Esophagus muscularis mucosa (tissue), 3 donors: ENCODE results near the gene PRKN.

ENCODE experiments used
- POLR2A ChIP-seq: fragments of 450-650 bp; IDR thresholded peaks from one replicate; pipeline ENCODE4 v1.6.1; 2017; ENCODE audit warnings: antibody characterized with exemption, moderate library complexity, mild to moderate bottlenecking, low read depth
- POLR2AphosphoS5 ChIP-seq, 2 donors: sonication (generic); formaldehyde crosslinking; IDR thresholded peaks; one replicate each; pipeline ENCODE4 v1.6.1; 2017; ENCODE audit warnings: antibody characterized with exemption in 2 of 2
- TF ChIP-seq, protein P1 (sequence below), 3 experiments: fragments of 200-600 bp in 2 of 3; fragments of 450-650 bp in 1 of 3; sonication (generic) in 2 of 3; IDR thresholded peaks; one replicate each; pipeline ENCODE4 v1.5.1; 2017 to 2019; ENCODE audit warnings: antibody characterized with exemption in 3 of 3, mild to moderate bottlenecking in 2 of 3, moderate library complexity in 1 of 3

DNA sequence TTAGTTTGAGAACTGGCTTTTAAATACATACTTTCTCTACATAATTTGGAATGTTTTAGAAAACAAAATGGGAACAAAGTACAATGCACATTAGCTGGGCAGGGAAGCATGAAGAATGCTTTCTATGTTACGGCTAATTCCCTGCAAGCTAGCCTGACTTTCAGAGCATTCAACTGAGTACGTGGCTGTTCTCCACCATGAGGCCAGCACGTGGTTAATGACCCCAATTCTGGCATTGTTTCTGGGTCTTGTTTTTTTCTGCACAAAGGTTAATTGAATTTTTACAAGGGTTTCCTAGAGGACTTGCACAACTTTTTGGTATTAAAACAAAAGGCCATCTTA is 1245.1 kb downstream of the PRKN start:
- TF ChIP-seq, protein P1, sequence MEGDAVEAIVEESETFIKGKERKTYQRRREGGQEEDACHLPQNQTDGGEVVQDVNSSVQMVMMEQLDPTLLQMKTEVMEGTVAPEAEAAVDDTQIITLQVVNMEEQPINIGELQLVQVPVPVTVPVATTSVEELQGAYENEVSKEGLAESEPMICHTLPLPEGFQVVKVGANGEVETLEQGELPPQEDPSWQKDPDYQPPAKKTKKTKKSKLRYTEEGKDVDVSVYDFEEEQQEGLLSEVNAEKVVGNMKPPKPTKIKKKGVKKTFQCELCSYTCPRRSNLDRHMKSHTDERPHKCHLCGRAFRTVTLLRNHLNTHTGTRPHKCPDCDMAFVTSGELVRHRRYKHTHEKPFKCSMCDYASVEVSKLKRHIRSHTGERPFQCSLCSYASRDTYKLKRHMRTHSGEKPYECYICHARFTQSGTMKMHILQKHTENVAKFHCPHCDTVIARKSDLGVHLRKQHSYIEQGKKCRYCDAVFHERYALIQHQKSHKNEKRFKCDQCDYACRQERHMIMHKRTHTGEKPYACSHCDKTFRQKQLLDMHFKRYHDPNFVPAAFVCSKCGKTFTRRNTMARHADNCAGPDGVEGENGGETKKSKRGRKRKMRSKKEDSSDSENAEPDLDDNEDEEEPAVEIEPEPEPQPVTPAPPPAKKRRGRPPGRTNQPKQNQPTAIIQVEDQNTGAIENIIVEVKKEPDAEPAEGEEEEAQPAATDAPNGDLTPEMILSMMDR (IDR thresholded peaks at IDR 0.05): no peak
- TF ChIP-seq POLR2AphosphoS5 (IDR thresholded peaks at IDR 0.05): no peak
- TF ChIP-seq POLR2A: no peak
